ENCODE data around the gene MYH9.

DNA sequence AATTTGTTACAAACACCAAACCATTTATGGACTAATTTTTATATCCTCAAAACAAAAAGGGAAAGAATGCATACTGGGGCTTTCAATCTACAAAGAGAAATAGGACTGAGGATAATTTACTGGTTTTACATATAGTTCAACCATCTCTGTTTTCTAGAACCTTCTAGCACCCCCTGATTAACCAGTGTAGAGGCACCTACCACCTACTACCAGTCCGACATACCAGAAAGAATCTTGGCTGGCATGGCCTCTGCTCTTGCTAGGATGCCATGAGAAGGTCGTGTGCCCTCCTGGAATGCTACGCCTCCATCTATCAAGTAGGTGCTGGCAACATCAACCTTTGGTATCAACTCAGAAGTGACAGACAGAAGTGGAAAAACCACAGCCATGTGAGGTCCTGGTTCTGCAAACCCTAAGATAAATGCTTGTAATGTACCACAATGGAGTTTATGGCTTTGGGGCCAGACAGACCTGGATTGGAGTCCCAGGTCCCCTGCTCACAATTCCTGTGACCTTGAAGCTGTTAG, 28.2 kb downstream of the MYH9 start:
- TF ChIP-seq POLR2A (IDR thresholded peaks at IDR 0.05) (no peak), CTCF (IDR thresholded peaks at IDR 0.05) (no peak)
